Hepatocyte (in vitro differentiated cells): ENCODE results near the gene EME2. TPM values are rescaled to one million over a fixed set of nuclear protein-coding genes. Genes with fewer than 3 reads are reported as not detected.

Experiments used
- DNase-seq: peaks from one replicate; pipeline ENCODE4 v3.0.0-alpha.2; 2016; ENCODE audit warnings: low spot score
- H2AFZ ChIP-seq: fragments of 200-600 bp; sonication (generic); 2 replicates; pipeline ENCODE4 v1.6.0; 2016; ENCODE audit warnings: antibody characterized with exemption, mild to moderate bottlenecking
- H3K27ac ChIP-seq: fragments of 200-600 bp; sonication (generic); 2 replicates; pipeline ENCODE4 v1.5.1; 2016; ENCODE audit warnings: mild to moderate bottlenecking
- H3K27me3 ChIP-seq: fragments of 200-600 bp; sonication (generic); 2 replicates; pipeline ENCODE4 v1.6.1; 2016
- H3K36me3 ChIP-seq: fragments of 200-600 bp; sonication (generic); replicated peaks from 2 replicates; pipeline ENCODE4 v1.5.1; 2016; ENCODE audit warnings: low read depth; ENCODE audit not compliant: insufficient read depth
- H3K4me1 ChIP-seq: fragments of 200-600 bp; sonication (generic); 2 replicates; pipeline ENCODE4 v1.5.1; 2016; ENCODE audit warnings: mild to moderate bottlenecking, moderate library complexity; ENCODE audit not compliant: insufficient read depth
- H3K4me2 ChIP-seq: fragments of 200-600 bp; sonication (generic); 2 replicates; pipeline ENCODE4 v1.6.0; 2016
- H3K4me3 ChIP-seq: fragments of 200-600 bp; sonication (generic); 2 replicates; pipeline ENCODE4 v1.5.1; 2016; ENCODE audit warnings: mild to moderate bottlenecking
- H3K79me2 ChIP-seq: fragments of 200-600 bp; sonication (generic); 2 replicates; pipeline ENCODE4 v1.6.0; 2017; ENCODE audit warnings: mild to moderate bottlenecking
- H3K9me2 ChIP-seq: fragments of 200-600 bp; sonication (generic); replicated peaks from 2 replicates; pipeline ENCODE4 v1.6.0; 2017; ENCODE audit warnings: mild to moderate bottlenecking; ENCODE audit not compliant: insufficient read depth
- H3K9me3 ChIP-seq: fragments of 200-600 bp; sonication (generic); 2 replicates; pipeline ENCODE4 v1.5.1; 2016; ENCODE audit warnings: low read depth, mild to moderate bottlenecking
- H4K20me1 ChIP-seq: fragments of 200-600 bp; sonication (generic); 2 replicates; pipeline ENCODE4 v1.6.0; 2016; ENCODE audit warnings: mild to moderate bottlenecking; ENCODE audit not compliant: insufficient read depth, poor library complexity, severe bottlenecking
- EZH2 ChIP-seq: fragments of 200-600 bp; sonication (generic); IDR thresholded peaks from 2 replicates; pipeline ENCODE4 v1.6.1; 2016; ENCODE audit warnings: antibody characterized with exemption, mild to moderate bottlenecking, borderline replicate concordance
- EZH2phosphoT487 ChIP-seq: fragments of 200-600 bp; sonication (generic); IDR thresholded peaks from one replicate; pipeline ENCODE4 v1.6.1; 2018; ENCODE audit warnings: antibody characterized with exemption, mild to moderate bottlenecking, low read depth, moderate library complexity; ENCODE audit not compliant: unreplicated experiment, severe bottlenecking
- WGBS: methylation state at CpG from one replicate; pipeline ENCODE4 v1.1.6; 2016; ENCODE audit warnings: low lambda C conversion rate; ENCODE audit errors: missing lambda C conversion rate; 5-methylcytosine and 5-hydroxymethylcytosine counted together
- polyA plus RNA-seq: library from polyadenylated mRNA; unstranded; fragments of >200 nt; fragmentation: Nextera tagmentation; extraction: Ambion mirVana; gene quantifications from 2 replicates; pipeline ENCODE4 v1.2.1, GENCODE V29; 2016
- total RNA-seq: library from RNA; depleted of rRNA; stranded (reverse); fragments of >200 nt; gene quantifications from 2 replicates; pipeline ENCODE4 v1.2.3, GENCODE V29; 2014
- TF ChIP-seq, protein P1 (sequence below): fragments of 200-600 bp; sonication (generic); IDR thresholded peaks from 2 replicates; pipeline ENCODE4 v1.5.1; 2016; ENCODE audit warnings: antibody characterized with exemption, mild to moderate bottlenecking; ENCODE audit not compliant: poor library complexity

The EME2 gene
- total and polyA plus RNA-seq, 2 experiments from 2014 or later: 17.7 to 20.8 TPM

DNA sequence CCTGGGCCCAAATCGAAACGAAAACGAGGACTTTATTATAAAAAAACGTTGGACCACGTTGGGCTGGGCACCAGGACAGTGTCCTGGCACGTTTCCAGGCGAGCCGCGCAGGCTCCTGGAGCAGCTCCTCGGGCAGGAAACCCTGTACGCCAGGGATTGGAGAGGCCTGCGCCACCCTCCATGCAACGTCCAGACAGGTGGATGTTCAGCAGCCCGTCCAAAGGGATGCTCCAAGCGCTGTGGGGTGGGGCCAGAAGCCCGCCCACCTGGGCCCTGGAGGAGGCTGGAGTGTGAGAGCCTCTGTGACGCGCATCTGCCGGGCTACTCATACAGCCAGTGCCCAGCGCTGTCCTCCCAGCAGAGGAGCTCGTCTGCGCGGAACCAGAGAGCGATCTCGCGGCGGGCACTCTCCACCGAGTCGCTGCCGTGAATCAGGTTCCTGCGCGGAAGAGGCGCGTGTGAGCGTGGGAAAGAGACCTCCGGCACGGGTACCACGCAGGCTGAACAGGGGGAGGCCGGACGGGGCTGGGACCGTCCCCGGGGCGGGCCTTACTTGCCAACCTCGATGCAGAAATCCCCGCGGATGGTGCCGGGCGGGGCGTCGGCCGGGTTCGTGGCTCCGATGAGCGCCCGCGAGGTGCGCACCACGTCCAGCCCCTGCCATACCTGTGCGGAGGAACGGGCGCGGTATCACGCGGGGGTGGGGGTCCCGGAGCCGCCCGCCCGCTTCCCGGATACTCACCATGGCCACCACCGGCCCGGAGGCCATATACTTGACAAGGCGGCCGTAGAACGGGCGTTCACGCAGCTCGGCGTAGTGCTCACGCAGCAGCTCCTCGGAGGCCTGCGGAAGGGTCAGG lies 2.1 kb upstream of the EME2 start:
- Histone ChIP-seq H3K27ac (peak overlapping the region; percentile 31), H3K9me3 (no peaks in the 10 kb centered on the region), H3K4me2 (peak overlapping the region; percentile 100), H3K36me3 (no peaks in the 10 kb centered on the region), H3K27me3 (no peaks in the 10 kb centered on the region), H3K79me2 (peaks cover 34% of the 10 kb centered on the region), H3K9me2 (no peaks in the 10 kb centered on the region), H4K20me1 (peaks cover 20% of the 10 kb centered on the region), H3K4me3 (peak overlapping the region; percentile 88), H2AFZ (no peak overlapping the region), H3K4me1 (peaks cover 29% of the 10 kb centered on the region)
- WGBS: 27% methylated on average over 61 of the region's 81 CpGs
- no peak for TF ChIP-seq EZH2
- TF ChIP-seq, protein P1, sequence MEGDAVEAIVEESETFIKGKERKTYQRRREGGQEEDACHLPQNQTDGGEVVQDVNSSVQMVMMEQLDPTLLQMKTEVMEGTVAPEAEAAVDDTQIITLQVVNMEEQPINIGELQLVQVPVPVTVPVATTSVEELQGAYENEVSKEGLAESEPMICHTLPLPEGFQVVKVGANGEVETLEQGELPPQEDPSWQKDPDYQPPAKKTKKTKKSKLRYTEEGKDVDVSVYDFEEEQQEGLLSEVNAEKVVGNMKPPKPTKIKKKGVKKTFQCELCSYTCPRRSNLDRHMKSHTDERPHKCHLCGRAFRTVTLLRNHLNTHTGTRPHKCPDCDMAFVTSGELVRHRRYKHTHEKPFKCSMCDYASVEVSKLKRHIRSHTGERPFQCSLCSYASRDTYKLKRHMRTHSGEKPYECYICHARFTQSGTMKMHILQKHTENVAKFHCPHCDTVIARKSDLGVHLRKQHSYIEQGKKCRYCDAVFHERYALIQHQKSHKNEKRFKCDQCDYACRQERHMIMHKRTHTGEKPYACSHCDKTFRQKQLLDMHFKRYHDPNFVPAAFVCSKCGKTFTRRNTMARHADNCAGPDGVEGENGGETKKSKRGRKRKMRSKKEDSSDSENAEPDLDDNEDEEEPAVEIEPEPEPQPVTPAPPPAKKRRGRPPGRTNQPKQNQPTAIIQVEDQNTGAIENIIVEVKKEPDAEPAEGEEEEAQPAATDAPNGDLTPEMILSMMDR: no peak
- TF ChIP-seq EZH2phosphoT487: no peak
- DNase-seq: peak; percentile 56

DNA sequence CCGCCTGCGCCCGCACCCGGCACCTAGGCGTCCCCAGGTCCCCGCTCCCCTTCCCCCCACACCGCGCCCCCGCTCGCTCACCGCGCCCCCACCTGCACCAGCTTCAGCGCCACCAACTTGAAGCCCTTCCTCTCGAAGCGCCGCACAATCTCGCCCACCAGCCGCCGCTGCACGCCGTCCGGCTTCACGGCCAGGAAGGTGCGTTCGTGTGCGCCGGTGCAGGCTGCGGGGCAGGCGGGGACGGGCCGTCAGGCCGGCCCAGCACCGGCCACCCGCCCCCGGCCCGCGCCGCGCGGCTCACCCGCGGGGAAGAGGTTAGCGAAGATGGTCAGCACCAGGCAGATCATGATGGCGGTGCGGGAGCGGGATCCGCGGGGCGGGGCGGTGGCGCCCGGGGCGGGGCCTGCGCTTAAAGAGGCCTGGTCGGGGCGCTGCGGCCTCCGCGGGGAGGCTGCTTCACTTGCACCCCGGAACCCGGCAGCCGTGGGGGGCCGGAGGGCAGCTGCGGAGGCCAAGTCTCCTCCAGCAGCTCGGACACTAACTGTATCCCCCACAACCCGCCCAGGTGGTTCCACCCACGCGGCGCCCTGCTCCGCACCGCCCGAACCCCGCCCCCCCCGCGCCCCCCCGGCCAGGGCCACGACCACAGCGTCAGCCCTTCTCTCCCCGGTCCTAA lies 1.3 kb upstream of the EME2 start, which contains the start of gene NME3:
TSS of gene NME3 (minus strand) at position 356 of the 676 bp plus-strand sequence. CDS start at position 347, 9 bp downstream.
- H3K79me2 ChIP-seq: peaks cover 34% of the 10 kb centered on the region
- H2AFZ ChIP-seq: no peak within 1 kb of the TSS
- H3K4me2 ChIP-seq: peak within 1 kb of the TSS; percentile 100
- TF ChIP-seq EZH2phosphoT487 (no peak), EZH2 (no peak)
- TF ChIP-seq, protein P1: no peak
- 4% methylated on average over 15 of the region's 79 CpGs for WGBS
- H3K9me3 ChIP-seq: no peaks in the 10 kb centered on the region
- peak within 1 kb of the TSS; percentile 88 for H3K4me3 ChIP-seq
- no peaks in the 10 kb centered on the region for H3K36me3 ChIP-seq
- no peaks in the 10 kb centered on the region for H3K27me3 ChIP-seq
- H3K9me2 ChIP-seq: no peaks in the 10 kb centered on the region
- H3K27ac ChIP-seq: peak within 1 kb of the TSS; percentile 98
- peaks cover 29% of the 10 kb centered on the region for H3K4me1 ChIP-seq
- peak; percentile 82 for DNase-seq
- peaks cover 20% of the 10 kb centered on the region for H4K20me1 ChIP-seq

DNA sequence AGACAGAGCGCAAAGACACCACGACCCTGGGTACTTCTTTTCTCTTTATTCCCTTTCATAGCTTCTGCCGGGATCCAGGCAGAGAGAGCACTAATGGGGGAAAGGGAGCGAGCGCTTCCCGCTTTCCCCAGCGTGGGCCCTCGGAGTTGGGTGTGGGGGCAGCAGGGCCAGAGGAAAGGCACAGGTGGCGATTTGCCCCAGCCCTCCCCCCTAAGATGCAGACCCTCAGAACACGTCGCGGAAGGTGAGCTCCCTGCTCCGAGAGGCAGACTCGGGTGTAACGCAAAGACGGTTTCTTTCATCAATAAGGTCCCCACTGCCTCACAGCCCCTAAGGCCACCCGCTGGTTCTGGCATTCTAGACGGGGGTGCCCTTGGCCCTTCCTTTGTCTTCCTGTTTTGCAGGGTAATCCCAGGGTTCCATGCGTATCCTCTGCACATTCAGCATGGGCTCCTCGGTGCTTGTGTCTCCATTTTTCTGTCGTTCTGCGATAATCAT lies 697 bp upstream of the EME2 start:
- Histone ChIP-seq H3K79me2 (peaks cover 34% of the 10 kb centered on the region), H3K4me1 (peaks cover 29% of the 10 kb centered on the region), H3K9me2 (no peaks in the 10 kb centered on the region), H3K27me3 (no peaks in the 10 kb centered on the region), H2AFZ (no peak overlapping the region), H3K4me3 (peak overlapping the region; percentile 88), H4K20me1 (peaks cover 20% of the 10 kb centered on the region), H3K27ac (peak overlapping the region; percentile 98), H3K4me2 (peak overlapping the region; percentile 100), H3K36me3 (no peaks in the 10 kb centered on the region), H3K9me3 (no peaks in the 10 kb centered on the region)
- TF ChIP-seq EZH2 (no peak), EZH2phosphoT487 (no peak)
- TF ChIP-seq, protein P1: no peak
- WGBS: 7% methylated on average over 22 of the region's 22 CpGs
- DNase-seq: no peak
